Measurements from ENCODE around the gene GCN1. TPM values are rescaled to one million over a fixed set of nuclear protein-coding genes. Genes with fewer than 3 reads are reported as not detected.

The GCN1 gene
- total and polyA plus RNA-seq, 2 donors (not counting 3 experiments of a cell fraction or from before 2014, with no cell fraction given) = 30.1 to 101 TPM

DNA sequence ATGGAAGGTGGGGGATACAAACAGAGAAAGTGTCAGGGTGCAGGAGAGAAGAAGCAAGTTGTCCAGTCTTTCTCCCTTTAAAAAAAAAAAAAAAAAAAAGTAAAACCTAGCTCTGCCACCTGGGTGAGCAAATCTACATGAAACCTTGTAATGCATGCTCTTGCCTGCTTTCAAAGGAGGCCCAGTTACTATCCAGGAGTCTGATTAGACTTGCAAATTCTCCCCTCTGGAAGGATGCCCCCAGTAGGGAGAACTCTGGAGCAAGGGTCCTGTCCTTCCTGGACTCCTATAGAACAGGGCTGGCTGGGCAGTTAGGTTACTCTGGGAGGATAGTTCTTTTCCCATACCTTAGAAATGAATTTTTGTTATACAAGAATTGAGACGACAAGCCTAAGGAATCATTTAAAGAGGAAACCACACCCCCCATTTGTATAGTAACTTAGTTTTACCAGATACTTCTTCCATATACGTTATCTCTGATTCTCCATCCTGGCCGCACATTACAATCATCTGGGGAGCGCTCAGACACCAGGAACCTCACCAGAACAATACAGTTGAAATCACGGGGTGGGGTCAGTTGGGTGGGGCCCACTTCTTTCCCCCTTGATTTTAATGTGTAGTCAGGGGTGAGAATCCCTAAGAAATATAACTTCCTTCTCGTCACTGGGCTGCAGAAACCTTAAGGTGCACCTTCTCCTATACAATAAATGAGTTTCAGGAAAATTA, 108.4 kb downstream of the GCN1 start:
- Histone ChIP-seq H3K79me2 (ENCODE audit: control insufficient read depth, insufficient read depth, low read length) (no peaks in the 10 kb centered on the region), H3K27ac (ENCODE audit: insufficient read depth, low read depth, low read length) (no peak overlapping the region), H3K9me3 (replicated peaks; ENCODE audit: control insufficient read depth, insufficient read depth, low read length) (no peaks in the 10 kb centered on the region), H3K9me1 (replicated peaks; ENCODE audit: control insufficient read depth, extremely low read depth, insufficient read depth, low read length) (no peaks in the 10 kb centered on the region), H3K9ac (replicated peaks; ENCODE audit: extremely low read depth, insufficient read depth, low read length) (peak overlapping the region; percentile 46), H3K36me3 (ENCODE audit: control insufficient read depth in 2 of 2, extremely low read depth in 1 of 2, insufficient read depth in 2 of 2, low read length in 2 of 2) (no peaks in the 10 kb centered on the region), H3K4me2 (ENCODE audit: insufficient read depth, low read length) (peak overlapping the region; percentile 74), H2AFZ (ENCODE audit: low read depth, low read length) (peak overlapping the region; percentile 75), H3K4me1 (ENCODE audit: control insufficient read depth, extremely low read depth, insufficient read depth, low read length) (peaks cover 6% of the 10 kb centered on the region), H4K20me1 (replicated peaks; ENCODE audit: control insufficient read depth, extremely low read depth, insufficient read depth, low read length) (no peaks in the 10 kb centered on the region), H3K27me3 (ENCODE audit: control insufficient read depth in 2 of 2, insufficient read depth in 2 of 2, low read length in 2 of 2) (no peaks in the 10 kb centered on the region), H3K4me3 (replicated peaks in 1 of 3; ENCODE audit: insufficient read depth in 1 of 3, low read depth in 1 of 3, low read length in 3 of 3) (no peak overlapping the region)
- intact Hi-C loops (cut with micrococcal nuclease) (loop anchor here (2.0 kb wide), 2 partner anchors 147 to 209 kb away; partner anchors contain the start of gene CIT), dilution Hi-C loops (cut with MboI; ENCODE audit: extremely low pct_ligation_motif_present, low sequenced_read_pairs) (no loop called here)
- no TSS peak for BruUV-seq (replicated peaks)
- TF ChIP-seq GATA2 (IDR thresholded peaks at IDR 0.05; ENCODE audit: insufficient read depth, insufficient read length, low read depth, low read length) = no peak
- TF ChIP-seq, protein P1, sequence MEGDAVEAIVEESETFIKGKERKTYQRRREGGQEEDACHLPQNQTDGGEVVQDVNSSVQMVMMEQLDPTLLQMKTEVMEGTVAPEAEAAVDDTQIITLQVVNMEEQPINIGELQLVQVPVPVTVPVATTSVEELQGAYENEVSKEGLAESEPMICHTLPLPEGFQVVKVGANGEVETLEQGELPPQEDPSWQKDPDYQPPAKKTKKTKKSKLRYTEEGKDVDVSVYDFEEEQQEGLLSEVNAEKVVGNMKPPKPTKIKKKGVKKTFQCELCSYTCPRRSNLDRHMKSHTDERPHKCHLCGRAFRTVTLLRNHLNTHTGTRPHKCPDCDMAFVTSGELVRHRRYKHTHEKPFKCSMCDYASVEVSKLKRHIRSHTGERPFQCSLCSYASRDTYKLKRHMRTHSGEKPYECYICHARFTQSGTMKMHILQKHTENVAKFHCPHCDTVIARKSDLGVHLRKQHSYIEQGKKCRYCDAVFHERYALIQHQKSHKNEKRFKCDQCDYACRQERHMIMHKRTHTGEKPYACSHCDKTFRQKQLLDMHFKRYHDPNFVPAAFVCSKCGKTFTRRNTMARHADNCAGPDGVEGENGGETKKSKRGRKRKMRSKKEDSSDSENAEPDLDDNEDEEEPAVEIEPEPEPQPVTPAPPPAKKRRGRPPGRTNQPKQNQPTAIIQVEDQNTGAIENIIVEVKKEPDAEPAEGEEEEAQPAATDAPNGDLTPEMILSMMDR (IDR thresholded peaks at IDR 0.05; ENCODE audit: extremely low read depth in 1 of 2, insufficient read depth in 1 of 2, low read depth in 1 of 2, low read length in 2 of 2) = no peak
- TF ChIP-seq MYC (IDR thresholded peaks at IDR 0.05; ENCODE audit: low read depth, low read length) = no peak
- TF ChIP-seq EZH2 (IDR thresholded peaks at IDR 0.05; ENCODE audit: borderline replicate concordance, low read depth, low read length, severe bottlenecking) = no peak
- TF ChIP-seq, protein P2, sequence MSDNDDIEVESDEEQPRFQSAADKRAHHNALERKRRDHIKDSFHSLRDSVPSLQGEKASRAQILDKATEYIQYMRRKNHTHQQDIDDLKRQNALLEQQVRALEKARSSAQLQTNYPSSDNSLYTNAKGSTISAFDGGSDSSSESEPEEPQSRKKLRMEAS (IDR thresholded peaks at IDR 0.05; ENCODE audit: insufficient read depth, insufficient read length) = no peak
- TF ChIP-seq FOS (IDR thresholded peaks at IDR 0.05; ENCODE audit: borderline replicate concordance, insufficient read depth, low read length) = no peak
- TF ChIP-seq POLR2A (IDR thresholded peaks at IDR 0.05; ENCODE audit: low read depth, low read length) = no peak
- no peak for TF ChIP-seq JUN (IDR thresholded peaks at IDR 0.05; ENCODE audit: borderline replicate concordance, insufficient read depth, insufficient read length, low read depth)
- no peak for TF ChIP-seq POLR2AphosphoS5 (IDR thresholded peaks at IDR 0.05; ENCODE audit: insufficient read depth, low read depth, low read length)
- CTCF ChIA-PET = interaction anchor here (1.0 to 1.4 kb wide), 8 partner anchors 11 to 424 kb away, joined by 3 to 10 read pairs (median 4); partner anchors contain the start of genes RAB35 and RPLP0
- DNase-seq (ENCODE audit: low read depth, low spot score) = no peak
- FAIRE-seq = no peak
- POLR2A ChIA-PET = interaction anchor here (0.7 kb wide), 1 partner anchor 115 kb away, joined by 3 read pairs; the partner anchor contains the start of gene RPLP0

Measured in endothelial cell of umbilical vein (primary cell).